ENCODE data around the gene CMTM8.

Gene CMTM8

GRCh38 chr3:32310918-32311839 is 72.7 kb downstream of the CMTM8 start:
- H3K27me3 ChIP-seq (ENCODE audit: control insufficient read depth, insufficient read depth, low read length), result no peaks in the 10 kb centered on the region
- peaks cover 8% of the 10 kb centered on the region for H3K4me1 ChIP-seq (ENCODE audit: control insufficient read depth, low read depth, low read length)
- no peak overlapping the region for H3K4me3 ChIP-seq (ENCODE audit: low read length)
- no peak overlapping the region for H3K27ac ChIP-seq (ENCODE audit: low read length)
- no peak overlapping the region for H3K9ac ChIP-seq (ENCODE audit: low read length)
- no peaks in the 10 kb centered on the region for H3K36me3 ChIP-seq (ENCODE audit: control insufficient read depth, low read depth, low read length)
- no peaks in the 10 kb centered on the region for H3K9me3 ChIP-seq (ENCODE audit: control insufficient read depth, low read depth, low read length)

GRCh38 chr3:32312251-32312650 is 73.8 kb downstream of the CMTM8 start:
- Histone ChIP-seq H3K27me3 (ENCODE audit: control insufficient read depth, insufficient read depth, low read length) (no peaks in the 10 kb centered on the region), H3K9ac (ENCODE audit: low read length) (no peak overlapping the region), H3K9me3 (ENCODE audit: control insufficient read depth, low read depth, low read length) (no peaks in the 10 kb centered on the region), H3K4me3 (ENCODE audit: low read length) (no peak overlapping the region), H3K27ac (ENCODE audit: low read length) (no peak overlapping the region), H3K36me3 (ENCODE audit: control insufficient read depth, low read depth, low read length) (no peaks in the 10 kb centered on the region), H3K4me1 (ENCODE audit: control insufficient read depth, low read depth, low read length) (peaks cover 8% of the 10 kb centered on the region)

GRCh38 chr3:32313169-32313568 is 74.7 kb downstream of the CMTM8 start:
- H3K9ac ChIP-seq (ENCODE audit: low read length), result no peak overlapping the region
- H3K4me1 ChIP-seq (ENCODE audit: control insufficient read depth, low read depth, low read length), result peaks cover 8% of the 10 kb centered on the region
- no peaks in the 10 kb centered on the region for H3K36me3 ChIP-seq (ENCODE audit: control insufficient read depth, low read depth, low read length)
- H3K27ac ChIP-seq (ENCODE audit: low read length), result no peak overlapping the region
- no peaks in the 10 kb centered on the region for H3K27me3 ChIP-seq (ENCODE audit: control insufficient read depth, insufficient read depth, low read length)
- H3K9me3 ChIP-seq (ENCODE audit: control insufficient read depth, low read depth, low read length), result no peaks in the 10 kb centered on the region
- H3K4me3 ChIP-seq (ENCODE audit: low read length), result no peak overlapping the region

- no peak overlapping the region for H3K4me3 ChIP-seq (ENCODE audit: low read length)
- H3K27ac ChIP-seq (ENCODE audit: low read length), result no peak overlapping the region
- no peak overlapping the region for H3K9ac ChIP-seq (ENCODE audit: low read length)
- H3K4me1 ChIP-seq (ENCODE audit: control insufficient read depth, low read depth, low read length), result peaks cover 8% of the 10 kb centered on the region
- H3K9me3 ChIP-seq (ENCODE audit: control insufficient read depth, low read depth, low read length), result no peaks in the 10 kb centered on the region
- no peaks in the 10 kb centered on the region for H3K36me3 ChIP-seq (ENCODE audit: control insufficient read depth, low read depth, low read length)
- H3K27me3 ChIP-seq (ENCODE audit: control insufficient read depth, insufficient read depth, low read length), result no peaks in the 10 kb centered on the region
These were observed 75.4 kb downstream of the CMTM8 start for GRCh38 chr3:32313723-32314473.

GRCh38 chr3:32315441-32315840 is 77.0 kb downstream of the CMTM8 start:
- Histone ChIP-seq H3K36me3 (ENCODE audit: control insufficient read depth, low read depth, low read length) (no peaks in the 10 kb centered on the region), H3K4me3 (ENCODE audit: low read length) (no peak overlapping the region), H3K9ac (ENCODE audit: low read length) (no peak overlapping the region), H3K27ac (ENCODE audit: low read length) (no peak overlapping the region), H3K27me3 (ENCODE audit: control insufficient read depth, insufficient read depth, low read length) (no peaks in the 10 kb centered on the region), H3K4me1 (ENCODE audit: control insufficient read depth, low read depth, low read length) (peaks cover 10% of the 10 kb centered on the region), H3K9me3 (ENCODE audit: control insufficient read depth, low read depth, low read length) (no peaks in the 10 kb centered on the region)

GRCh38 chr3:32316319-32316718 is 77.8 kb downstream of the CMTM8 start:
- Histone ChIP-seq H3K36me3 (ENCODE audit: control insufficient read depth, low read depth, low read length) (no peaks in the 10 kb centered on the region), H3K27me3 (ENCODE audit: control insufficient read depth, insufficient read depth, low read length) (no peaks in the 10 kb centered on the region), H3K4me1 (ENCODE audit: control insufficient read depth, low read depth, low read length) (peaks cover 19% of the 10 kb centered on the region), H3K9me3 (ENCODE audit: control insufficient read depth, low read depth, low read length) (no peaks in the 10 kb centered on the region), H3K4me3 (ENCODE audit: low read length) (no peak overlapping the region), H3K27ac (ENCODE audit: low read length) (no peak overlapping the region), H3K9ac (ENCODE audit: low read length) (no peak overlapping the region)

GRCh38 chr3:32316976-32317375 is 78.5 kb downstream of the CMTM8 start:
- Histone ChIP-seq H3K9me3 (ENCODE audit: control insufficient read depth, low read depth, low read length) (no peaks in the 10 kb centered on the region), H3K4me3 (ENCODE audit: low read length) (no peak overlapping the region)

GRCh38 chr3:32319607-32320006 is 81.1 kb downstream of the CMTM8 start:
- H3K4me3 ChIP-seq (ENCODE audit: low read length), result no peak overlapping the region
- H3K27me3 ChIP-seq (ENCODE audit: control insufficient read depth, insufficient read depth, low read length), result no peaks in the 10 kb centered on the region

More at GRCh38 chr3:32316976-32317375, 78.5 kb downstream of the CMTM8 start:
- Histone ChIP-seq H3K27me3 (ENCODE audit: control insufficient read depth, insufficient read depth, low read length) (no peaks in the 10 kb centered on the region), H3K36me3 (ENCODE audit: control insufficient read depth, low read depth, low read length) (no peaks in the 10 kb centered on the region), H3K9ac (ENCODE audit: low read length) (no peak overlapping the region), H3K27ac (ENCODE audit: low read length) (no peak overlapping the region), H3K4me1 (ENCODE audit: control insufficient read depth, low read depth, low read length) (peaks cover 15% of the 10 kb centered on the region)

GRCh38 chr3:32320080-32320479 is 81.6 kb downstream of the CMTM8 start:
- no peaks in the 10 kb centered on the region for H3K27me3 ChIP-seq (ENCODE audit: control insufficient read depth, insufficient read depth, low read length)
- no peak overlapping the region for H3K27ac ChIP-seq (ENCODE audit: low read length)
- H3K9me3 ChIP-seq (ENCODE audit: control insufficient read depth, low read depth, low read length), result no peaks in the 10 kb centered on the region
- H3K4me3 ChIP-seq (ENCODE audit: low read length), result no peak overlapping the region
- H3K36me3 ChIP-seq (ENCODE audit: control insufficient read depth, low read depth, low read length), result no peaks in the 10 kb centered on the region
- H3K9ac ChIP-seq (ENCODE audit: low read length), result no peak overlapping the region
- peaks cover 21% of the 10 kb centered on the region for H3K4me1 ChIP-seq (ENCODE audit: control insufficient read depth, low read depth, low read length)

More at GRCh38 chr3:32319607-32320006, 81.1 kb downstream of the CMTM8 start:
- Histone ChIP-seq H3K9me3 (ENCODE audit: control insufficient read depth, low read depth, low read length) (no peaks in the 10 kb centered on the region), H3K9ac (ENCODE audit: low read length) (no peak overlapping the region), H3K36me3 (ENCODE audit: control insufficient read depth, low read depth, low read length) (no peaks in the 10 kb centered on the region), H3K4me1 (ENCODE audit: control insufficient read depth, low read depth, low read length) (peaks cover 17% of the 10 kb centered on the region), H3K27ac (ENCODE audit: low read length) (no peak overlapping the region)

GRCh38 chr3:32321095-32321790 is 82.8 kb downstream of the CMTM8 start:
- Histone ChIP-seq H3K4me3 (ENCODE audit: low read length) (no peak overlapping the region), H3K36me3 (ENCODE audit: control insufficient read depth, low read depth, low read length) (no peaks in the 10 kb centered on the region), H3K27me3 (ENCODE audit: control insufficient read depth, insufficient read depth, low read length) (no peaks in the 10 kb centered on the region), H3K4me1 (ENCODE audit: control insufficient read depth, low read depth, low read length) (peaks cover 33% of the 10 kb centered on the region), H3K27ac (ENCODE audit: low read length) (no peak overlapping the region), H3K9ac (ENCODE audit: low read length) (no peak overlapping the region), H3K9me3 (ENCODE audit: control insufficient read depth, low read depth, low read length) (no peaks in the 10 kb centered on the region)

- H3K4me1 ChIP-seq (ENCODE audit: control insufficient read depth, low read depth, low read length), result peaks cover 34% of the 10 kb centered on the region
- H3K36me3 ChIP-seq (ENCODE audit: control insufficient read depth, low read depth, low read length), result no peaks in the 10 kb centered on the region
These were observed 83.8 kb downstream of the CMTM8 start for GRCh38 chr3:32322311-32322710.

More at GRCh38 chr3:32322311-32322710, 83.8 kb downstream of the CMTM8 start:
- H3K9me3 ChIP-seq (ENCODE audit: control insufficient read depth, low read depth, low read length), result no peaks in the 10 kb centered on the region
- H3K27ac ChIP-seq (ENCODE audit: low read length), result no peak overlapping the region
- no peak overlapping the region for H3K9ac ChIP-seq (ENCODE audit: low read length)
- H3K4me3 ChIP-seq (ENCODE audit: low read length), result no peak overlapping the region
- no peaks in the 10 kb centered on the region for H3K27me3 ChIP-seq (ENCODE audit: control insufficient read depth, insufficient read depth, low read length)
